Heart right ventricle (tissue), 16 donors: ENCODE data around the gene VKORC1L1. TPM values are rescaled to one million over a fixed set of nuclear protein-coding genes. Genes with fewer than 3 reads are reported as not detected.
"Not testable (repeated sequence)": the region's sequence is repeated elsewhere in the genome, so short reads cannot be mapped to it uniquely, and the experiment has no call there.

ENCODE experiments used
- ATAC-seq, 8 donors: fragments of 200-7000 bp; cut with Tn5 transposase; one replicate each; pipeline ENCODE4 v1.9.1; 2020; ENCODE audit warnings: mild to moderate bottlenecking in 8 of 8, moderate library complexity in 8 of 8, moderate number of reproducible peaks in 1 of 8
- DNase-seq, 2 donors: peaks; one replicate each; pipeline ENCODE4 v3.0.0-alpha.2; 2020
- H3K27ac ChIP-seq, 10 donors: fragments of 200-600 bp; sonication (generic) in 2 of 10; one replicate each; pipeline versions ENCODE4 v1.5.0 to v1.8.0; 2020 to 2022; ENCODE audit warnings: mild to moderate bottlenecking in 3 of 10
- H3K27me3 ChIP-seq, 7 donors: fragments of 200-600 bp; one replicate each; pipeline ENCODE4 v1.8.0; 2021 to 2022; ENCODE audit warnings: mild to moderate bottlenecking in 2 of 7
- H3K36me3 ChIP-seq, 9 donors: fragments of 200-600 bp; sonication (generic) in 1 of 9; one replicate each; pipeline versions ENCODE4 v1.5.0 to v1.8.0; 2020 to 2022; ENCODE audit warnings: mild to moderate bottlenecking in 2 of 9
- H3K4me1 ChIP-seq, 9 donors: fragments of 200-600 bp; sonication (generic) in 1 of 9; one replicate each; pipeline versions ENCODE4 v1.5.0 to v1.8.0; 2020 to 2022; ENCODE audit warnings: mild to moderate bottlenecking in 4 of 9
- H3K4me3 ChIP-seq, 10 donors: fragments of 200-600 bp; sonication (generic) in 2 of 10; one replicate each; pipeline versions ENCODE4 v1.5.0 to v1.8.0; 2020 to 2022; ENCODE audit warnings: mild to moderate bottlenecking in 7 of 10, moderate library complexity in 2 of 10
- H3K9me3 ChIP-seq, 11 donors: fragments of 200-600 bp in 10 of 11; sonication (generic) in 2 of 11; one replicate each; pipeline versions ENCODE4 v1.5.0 to v1.8.0; 2013 to 2022; ENCODE audit warnings: mild to moderate bottlenecking in 2 of 11, control low read depth in 1 of 11, moderate library complexity in 1 of 11
- CTCF ChIP-seq, 9 donors: fragments of 200-600 bp; sonication (generic) in 2 of 9; IDR thresholded peaks; one replicate each; pipeline versions ENCODE4 v1.5.0 to v1.8.0; 2021 to 2022; ENCODE audit warnings: antibody characterized with exemption in 9 of 9, mild to moderate bottlenecking in 5 of 9, moderate library complexity in 1 of 9
- WGBS, 2 donors: extraction: QIAGEN DNeasy Blood & Tissue Kit; methylation state at CpG; one replicate each; pipeline ENCODE4 v1.1.7; 2013; ENCODE audit warnings: inconsistent platforms in 1 of 2; 5-methylcytosine and 5-hydroxymethylcytosine counted together
- intact Hi-C, 10 donors: fragments of 100-400 bp; cut with DNase I; formaldehyde crosslinking; loops; one replicate each; pipeline versions ENCODE4 v1.11.1 to v1.14.2; 2022
- polyA plus RNA-seq, 2 donors: library from polyadenylated mRNA; stranded (reverse); fragments of 200-250 nt; gene quantifications; one replicate each; pipeline ENCODE4 v1.2.3, GENCODE V29; 2013
- total RNA-seq, 10 donors: library from RNA; stranded (reverse); fragmentation: NEBNext Ultra II Directional in 3 of 10; extraction: Animal tissue kit (Norgen Biotek cat#: 25700) in 3 of 10; gene quantifications; one replicate each; pipeline versions ENCODE4 v1.2.1 to v1.2.4, GENCODE V29; 2021 to 2023
- donor health status: Arrhythmogenic right ventricular cardiomyopathy.
- donor health status: ischemic (EF 13 %, LVEDD 7.1; RV severe dilation, severe dysfunction).
- donor health status: healthy with polysubstance abuse.
- donor health status: DM: no; HTN: yes; CAD: no.
- donor health status: DM: no; HTN: no; CAD: no.
- donor health status: ischemic (EF 25% LVEDD 6.9; RV normal size, moderate dysfunction).
- donor health status: ischemic (EF 25% LVEDD 5.7; RV mildly dilated, moderate dysfunction).
- donor health status: healthy.
- donor health status: DM: yes; HTN: yes; CAD: no.
- donor health status: Ischemic cardiomyopathy.
- donor health status: ischemic (EF 35%, LVEDD 5.7; RV mildly dilated, moderate dysfunction).
- donor health status: nonischemic (EF 11% LVEDD 7.7; RV severe dilation, severe dysfunction).
- donor health status: DM: yes; HTN: yes; CAD: no.
- donor health status: PGD.
- donor health status: ischemic (EF 29% LVEDD 5.4; RV normal size, mild dysfunction).
- donor health status: nonischemic (EF 23%, LVEDD 6.1; RV moderate dilation, normal function).

The VKORC1L1 gene
- total and polyA plus RNA-seq, 12 donors = 4.4 to 23.8 (median 17.0) TPM

- H3K4me3 ChIP-seq, H3K9me3 ChIP-seq, H3K27me3 ChIP-seq, intact Hi-C loops, DNase-seq, H3K27ac ChIP-seq, ATAC-seq: not testable (repeated sequence)
- Histone ChIP-seq H3K36me3 (peaks cover 0 to 15% (median 6%) of the 10 kb centered on the region in 9 donors), H3K4me1 (peaks cover 0 to 23% (median 13%) of the 10 kb centered on the region in 9 donors)
- 93 to 95% methylated on average over 2 of the region's 2 CpGs for WGBS, 2 donors
Measured at GRCh38 chr7:65889722-65890121, 16.8 kb downstream of the VKORC1L1 start.

- WGBS, 2 donors = 63 to 64% methylated on average over 5 of the region's 5 CpGs
- no peak overlapping the region for H3K27ac ChIP-seq
- ATAC-seq = no peak
- no peaks in the 10 kb centered on the region for H3K9me3 ChIP-seq
- no peaks in the 10 kb centered on the region for H3K27me3 ChIP-seq
- no peak for TF ChIP-seq CTCF (IDR thresholded peaks at IDR 0.05)
- DNase-seq = no peak
- peaks cover 0 to 23% (median 13%) of the 10 kb centered on the region in 9 donors for H3K4me1 ChIP-seq
- H3K36me3 ChIP-seq = peaks cover 0 to 15% (median 6%) of the 10 kb centered on the region in 9 donors
- no peak overlapping the region for H3K4me3 ChIP-seq
- intact Hi-C loops = no loop called here
Measured at GRCh38 chr7:65892161-65892560, 19.3 kb downstream of the VKORC1L1 start.

- H3K9me3 ChIP-seq = no peaks in the 10 kb centered on the region
- H3K27ac ChIP-seq = no peak overlapping the region
- WGBS, 2 donors = 36 to 44% methylated on average over 1 of the region's 1 CpG
- intact Hi-C loops = no loop called here
- ATAC-seq = peak in 3 of 8 donors; percentile 26 to 61 (median 39)
- H3K4me1 ChIP-seq = peaks cover 0 to 20% (median 9%) of the 10 kb centered on the region in 9 donors
- H3K4me3 ChIP-seq = no peak overlapping the region
- no peak for DNase-seq
- H3K36me3 ChIP-seq = peaks cover 0 to 15% (median 6%) of the 10 kb centered on the region in 9 donors
- no peaks in the 10 kb centered on the region for H3K27me3 ChIP-seq
- TF ChIP-seq CTCF (IDR thresholded peaks at IDR 0.05) = no peak
Measured at GRCh38 chr7:65892835-65893234, 20.0 kb downstream of the VKORC1L1 start.

- DNase-seq (no peak), ATAC-seq (no peak)
- TF ChIP-seq CTCF (IDR thresholded peaks at IDR 0.05) = no peak
- no peak overlapping the region for H3K4me3 ChIP-seq
- peaks cover 0 to 22% (median 9%) of the 10 kb centered on the region in 9 donors for H3K4me1 ChIP-seq
- intact Hi-C loops = no loop called here
- no peak overlapping the region for H3K27ac ChIP-seq
- WGBS, 2 donors = 90 to 92% methylated on average over 4 of the region's 4 CpGs
- peaks cover 0 to 4% (median 0%) of the 10 kb centered on the region in 9 donors for H3K36me3 ChIP-seq
- no peaks in the 10 kb centered on the region for H3K9me3 ChIP-seq
- no peaks in the 10 kb centered on the region for H3K27me3 ChIP-seq
Measured at GRCh38 chr7:65896279-65896870, 23.5 kb downstream of the VKORC1L1 start.

GRCh38 chr7:65897289-65897688 lies 24.4 kb downstream of the VKORC1L1 start:
- 93 to 99% methylated on average over 3 of the region's 3 CpGs for WGBS, 2 donors
- DNase-seq, ATAC-seq, H3K4me3 ChIP-seq, intact Hi-C loops, H3K9me3 ChIP-seq, H3K36me3 ChIP-seq, H3K27me3 ChIP-seq, H3K27ac ChIP-seq: not testable (repeated sequence)
- H3K4me1 ChIP-seq = peaks cover 0 to 15% (median 6%) of the 10 kb centered on the region in 9 donors

GRCh38 chr7:65898677-65899447 lies 26.0 kb downstream of the VKORC1L1 start:
- intact Hi-C loops, H3K4me1 ChIP-seq, H3K36me3 ChIP-seq, ATAC-seq, H3K4me3 ChIP-seq, H3K27me3 ChIP-seq, H3K27ac ChIP-seq, DNase-seq: not testable (repeated sequence)
- 82 to 85% methylated on average over 2 of the region's 2 CpGs for WGBS, 2 donors
- H3K9me3 ChIP-seq = peaks cover 0 to 12% (median 3%) of the 10 kb centered on the region in 11 donors
